T-cell (primary cell): Measurements from ENCODE around the gene ZNF335. TPM values are rescaled to one million over a fixed set of nuclear protein-coding genes. Genes with fewer than 3 reads are reported as not detected.
"Not testable (repeated sequence)": the region's sequence is repeated elsewhere in the genome, so short reads cannot be mapped to it uniquely, and the experiment has no call there.

Experiments used
- ATAC-seq, 4 experiments: fragments of 200-7000 bp in 3 of 4; fragments of 150-1000 bp in 1 of 4; cut with Tn5 transposase; replicated peaks in 1 of 4; 1 replicate in 3 of 4; 2 replicates in 1 of 4; pipeline ENCODE4 v1.10.0; 2021; ENCODE audit warnings: moderate library complexity in 3 of 4, mild to moderate bottlenecking in 2 of 4, moderate number of reproducible peaks in 1 of 4
- CTCF ChIA-PET, 2 donors: fragments of 300-600 bp; sonication (Branson Sonifier 250); formaldehyde crosslinking; loops; one replicate each; lab custom pipeline; 2022; ENCODE audit warnings: antibody characterized with exemption in 2 of 2; lab: Charles Lee
- POLR2A ChIA-PET, 2 donors: fragments of 300-600 bp; sonication (Branson Sonifier 250); formaldehyde crosslinking; loops; one replicate each; lab custom pipeline; 2022; ENCODE audit warnings: antibody characterized with exemption in 2 of 2; lab: Charles Lee
- DNase-seq, 35 experiments: peaks; one replicate each; pipeline versions ENCODE4 v3.0.0 to v3.0.0-alpha.2; 2013 to 2023
- H3K27ac ChIP-seq: one replicate; pipeline ENCODE4 v1.5.1; 2013; ENCODE audit warnings: low read length
- H3K27me3 ChIP-seq, 2 experiments: replicated peaks in 1 of 2; 1 replicate in 1 of 2; 2 replicates in 1 of 2; pipeline versions ENCODE4 v1.6.1 to v1.7.0; 2013; ENCODE audit warnings: low read length in 1 of 2, mixed read lengths in 1 of 2; ENCODE audit not compliant: control insufficient read depth in 2 of 2, insufficient read depth in 2 of 2; ENCODE audit errors: extremely low read depth in 1 of 2
- H3K36me3 ChIP-seq, 2 donors: 1 replicate in 1 of 2; 2 replicates in 1 of 2; pipeline versions ENCODE4 v1.6.1 to v1.7.0; 2013; ENCODE audit warnings: low read length in 1 of 2; ENCODE audit not compliant: control insufficient read depth in 2 of 2, insufficient read depth in 1 of 2; ENCODE audit errors: extremely low read depth in 1 of 2
- H3K4me1 ChIP-seq, 2 experiments: 1 replicate in 1 of 2; 2 replicates in 1 of 2; pipeline versions ENCODE4 v1.6.1 to v1.7.0; 2013; ENCODE audit warnings: low read length in 2 of 2, mixed read lengths in 1 of 2; ENCODE audit not compliant: insufficient read depth in 2 of 2, control insufficient read depth in 1 of 2; ENCODE audit errors: extremely low read depth in 1 of 2
- H3K4me3 ChIP-seq, 2 donors: 1 replicate in 1 of 2; 2 replicates in 1 of 2; pipeline versions ENCODE4 v1.5.1 to v1.7.0; 2013; ENCODE audit warnings: mild to moderate bottlenecking in 2 of 2, low read length in 1 of 2, moderate library complexity in 1 of 2; ENCODE audit not compliant: control insufficient read depth in 1 of 2; ENCODE audit errors: extremely low read depth in 1 of 2
- H3K9me3 ChIP-seq: 2 replicates; pipeline ENCODE4 v1.7.0; 2013
- H3K27ac Mint-ChIP-seq, 2 donors: one replicate each; pipeline ENCODE4 v1.8.0; 2020 to 2021; ENCODE audit warnings: mild to moderate bottlenecking in 2 of 2, mixed read lengths in 2 of 2
- H3K27me3 Mint-ChIP-seq, 2 donors: one replicate each; pipeline ENCODE4 v1.8.0; 2021 to 2022; ENCODE audit warnings: mixed read lengths in 2 of 2
- H3K36me3 Mint-ChIP-seq: one replicate; pipeline ENCODE4 v1.8.0; 2021; ENCODE audit warnings: mixed read lengths
- H3K4me1 Mint-ChIP-seq, 3 donors: one replicate each; pipeline ENCODE4 v1.8.0; 2020 to 2022; ENCODE audit warnings: mixed read lengths in 3 of 3, mild to moderate bottlenecking in 1 of 3
- H3K4me3 Mint-ChIP-seq, 3 donors: one replicate each; pipeline ENCODE4 v1.8.0; 2020 to 2022; ENCODE audit warnings: mild to moderate bottlenecking in 3 of 3, mixed read lengths in 3 of 3, moderate library complexity in 3 of 3
- H3K9me3 Mint-ChIP-seq, 3 donors: one replicate each; pipeline ENCODE4 v1.8.0; 2020 to 2022; ENCODE audit warnings: mixed read lengths in 3 of 3
- WGBS: methylation state at CpG from one replicate; pipeline ENCODE4 v1.1.5; 2013; ENCODE audit warnings: missing lambda C conversion rate; ENCODE audit not compliant: insufficient coverage; 5-methylcytosine and 5-hydroxymethylcytosine counted together
- total RNA-seq, 35 experiments: library from RNA in 6 of 35; stranded (reverse) in 6 of 35; fragments of 120-200 nt in 1 of 35; gene quantifications; one replicate each; pipeline versions ENCODE4 v1.2.1 to v1.2.4 and lab custom pipeline; 2013 to 2026

Gene ZNF335
- total RNA-seq, 5 donors from 2014 or later (not counting 1 experiment from before 2014, with no cell fraction given), result 58.6 to 106 (median 68.3) TPM

DNA sequence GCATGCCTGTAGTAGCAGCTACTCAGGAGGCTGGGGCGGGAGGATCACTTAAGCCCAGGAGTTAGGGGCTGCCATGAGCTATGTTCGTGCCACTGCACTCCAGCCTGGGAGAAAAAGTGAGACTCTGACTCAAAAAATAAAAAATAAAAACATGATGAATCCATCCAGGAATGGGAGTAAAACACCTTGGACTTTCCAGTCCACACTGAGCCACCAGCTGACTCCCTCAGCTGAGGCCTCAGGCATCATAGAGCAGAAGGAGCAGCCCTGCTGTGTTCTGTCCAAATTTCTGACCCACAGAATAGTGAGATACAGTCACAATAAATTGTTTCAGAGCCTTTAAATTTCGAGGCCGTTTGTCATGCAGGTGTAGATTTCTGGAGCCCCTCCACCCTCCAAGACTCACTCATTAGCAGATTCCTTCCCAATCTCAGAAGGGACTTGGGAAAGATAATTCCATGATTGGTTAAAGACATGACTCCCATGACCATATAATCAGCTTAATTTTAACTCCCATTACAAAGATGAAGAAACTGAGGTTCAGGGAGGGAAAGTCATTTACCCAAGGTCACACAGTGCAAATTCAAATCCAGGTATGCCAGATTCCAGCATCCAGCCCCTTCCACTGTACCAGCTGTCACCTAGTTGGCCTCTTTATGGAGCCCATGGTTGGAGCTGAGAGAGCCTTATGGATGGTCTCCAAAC is 27.7 kb upstream of the ZNF335 start:
- Histone ChIP-seq H3K4me3 (no peak overlapping the region), H3K36me3 (no peaks in the 10 kb centered on the region), H3K9me3 (no peaks in the 10 kb centered on the region), H3K4me1 (peaks cover 58 to 73% of the 10 kb centered on the region in 2 experiments), H3K27me3 (peaks cover 0 to 19% of the 10 kb centered on the region in 2 experiments), H3K27ac (no peak overlapping the region)
- ATAC-seq (no peak), DNase-seq (no peak)
- H3K36me3 Mint-ChIP-seq, result no peaks in the 10 kb centered on the region
- peaks cover 71 to 80% (median 77%) of the 10 kb centered on the region in 3 donors for H3K4me1 Mint-ChIP-seq
- peak overlapping the region in 1 of 2 donors; percentile 48 for H3K27ac Mint-ChIP-seq
- H3K9me3 Mint-ChIP-seq, result no peaks in the 10 kb centered on the region
- H3K27me3 Mint-ChIP-seq, result no peaks in the 10 kb centered on the region
- CTCF ChIA-PET, result interaction anchor here (0.8 to 2.1 kb wide), 5 partner anchors 13 to 29 kb away, joined by 3 to 8 read pairs (median 5); no protein-coding TSS in a partner anchor
- no CpG with 5 or more reads among the region's 4 CpGs for WGBS
- H3K4me3 Mint-ChIP-seq, result peak overlapping the region in 1 of 3 donors; percentile 59
- POLR2A ChIA-PET, result no interaction called here

DNA sequence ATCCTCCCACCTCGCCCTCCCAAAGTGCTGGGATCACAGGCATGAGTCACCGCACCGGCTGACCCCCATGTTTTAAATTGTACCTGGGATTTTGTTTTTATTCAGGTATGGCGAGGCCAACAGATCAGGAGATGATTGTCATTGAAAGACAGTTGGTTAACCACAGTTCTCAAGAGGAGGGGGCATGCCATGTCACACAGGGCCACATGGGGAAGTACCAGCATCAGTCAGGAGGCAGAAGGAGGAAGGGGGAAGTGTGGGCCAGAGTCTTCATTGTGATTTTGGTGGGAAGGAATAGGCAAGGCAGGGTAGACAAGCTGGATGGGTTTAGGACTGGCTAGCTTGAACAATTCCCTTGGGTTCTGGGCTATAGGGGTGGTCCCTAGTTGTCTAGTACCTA is 26.8 kb upstream of the ZNF335 start:
- DNase-seq (peak in 9 of 35 experiments; percentile 19 to 61 (median 30)), ATAC-seq (peak; percentile 56 to 85 (median 64))
- H3K27me3 ChIP-seq, result peaks cover 0 to 20% of the 10 kb centered on the region in 2 experiments
- no peaks in the 10 kb centered on the region for H3K9me3 Mint-ChIP-seq
- no peak overlapping the region for H3K4me3 ChIP-seq
- H3K36me3 Mint-ChIP-seq, result no peaks in the 10 kb centered on the region
- peak overlapping the region in 1 of 3 donors; percentile 59 for H3K4me3 Mint-ChIP-seq
- H3K4me1 Mint-ChIP-seq, result peaks cover 64 to 71% (median 69%) of the 10 kb centered on the region in 3 donors
- H3K27me3 Mint-ChIP-seq, result no peaks in the 10 kb centered on the region
- no peaks in the 10 kb centered on the region for H3K36me3 ChIP-seq
- ChIA-PET POLR2A (no interaction called here), CTCF (interaction anchor here (0.8 to 2.1 kb wide), 6 partner anchors 12 to 28 kb away, joined by 3 to 8 read pairs (median 4); no protein-coding TSS in a partner anchor)
- H3K27ac Mint-ChIP-seq, result peak overlapping the region; percentile 4 to 24
- H3K4me1 ChIP-seq, result peaks cover 49 to 64% of the 10 kb centered on the region in 2 experiments
- no peaks in the 10 kb centered on the region for H3K9me3 ChIP-seq
- no peak overlapping the region for H3K27ac ChIP-seq
- 13% methylated on average over 3 of the region's 4 CpGs for WGBS

DNA sequence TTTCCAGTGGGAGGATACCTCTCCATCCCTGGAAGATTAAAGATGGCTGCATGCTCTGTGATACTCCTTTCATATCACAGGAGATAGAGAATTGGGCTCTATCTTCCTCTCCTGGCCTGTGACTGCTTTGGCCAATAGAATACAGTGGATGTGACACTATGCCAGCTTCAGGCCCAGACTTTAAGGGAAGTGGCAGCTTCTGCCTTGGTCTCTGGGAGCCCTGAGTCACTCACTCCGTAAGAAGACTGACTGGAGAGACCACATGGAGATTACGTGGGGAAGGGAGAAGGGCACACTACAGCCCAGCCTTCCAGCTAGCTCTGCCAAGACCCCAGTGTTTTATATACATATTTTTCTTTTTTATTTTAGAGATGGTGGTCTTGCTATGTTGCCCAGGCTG is 26.3 kb upstream of the ZNF335 start:
- Mint-ChIP-seq H3K9me3 (no peaks in the 10 kb centered on the region), H3K27me3 (no peaks in the 10 kb centered on the region), H3K4me3 (peak overlapping the region in 1 of 3 donors; percentile 59), H3K36me3 (no peaks in the 10 kb centered on the region), H3K27ac (no peak overlapping the region), H3K4me1 (peaks cover 60 to 67% (median 66%) of the 10 kb centered on the region in 3 donors)
- DNase-seq, result no peak
- Histone ChIP-seq H3K27ac (no peak overlapping the region), H3K9me3 (no peaks in the 10 kb centered on the region), H3K4me1 (peaks cover 49 to 60% of the 10 kb centered on the region in 2 experiments), H3K36me3 (no peaks in the 10 kb centered on the region), H3K27me3 (peaks cover 0 to 24% of the 10 kb centered on the region in 2 experiments), H3K4me3 (no peak overlapping the region)
- ChIA-PET POLR2A (no interaction called here), CTCF (interaction anchor here (1.2 to 2.1 kb wide), 4 partner anchors 12 to 28 kb away, joined by 3 to 8 read pairs (median 6); no protein-coding TSS in a partner anchor)
- no peak for ATAC-seq
- no CpG with 5 or more reads among the region's 2 CpGs for WGBS

DNA sequence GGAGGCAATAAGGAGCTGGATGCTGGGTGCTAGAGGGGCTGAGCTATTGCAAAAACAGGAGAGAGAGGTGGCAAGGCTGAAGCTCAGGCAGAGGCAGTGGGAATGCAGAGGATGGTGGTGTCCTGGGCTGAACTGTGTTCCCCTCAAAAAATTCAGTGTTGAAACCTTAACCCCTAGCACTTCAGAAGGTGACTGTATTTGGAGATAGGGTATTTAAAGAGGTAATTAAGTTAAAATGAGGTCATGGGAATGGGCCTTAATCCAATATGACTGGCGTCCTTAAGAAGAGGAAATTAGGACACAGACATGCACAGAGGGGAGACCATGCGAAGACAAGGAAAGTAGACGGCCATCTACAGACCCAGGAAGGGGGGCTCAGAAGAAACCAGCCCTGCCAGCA is 25.2 kb upstream of the ZNF335 start:
- 78% methylated on average over 3 of the region's 3 CpGs for WGBS
- DNase-seq (no peak), ATAC-seq (no peak)
- peak overlapping the region in 1 of 2 donors; percentile 13 for H3K27ac Mint-ChIP-seq
- H3K36me3 Mint-ChIP-seq, result no peaks in the 10 kb centered on the region
- CTCF ChIA-PET, result no interaction called here
- POLR2A ChIA-PET, result interaction anchor here in 1 of 2 donors (0.6 kb wide), 1 partner anchor 8 kb away, joined by 8 read pairs; no protein-coding TSS in a partner anchor
- no peaks in the 10 kb centered on the region for H3K27me3 Mint-ChIP-seq
- H3K4me1 Mint-ChIP-seq, result peaks cover 60 to 66% (median 63%) of the 10 kb centered on the region in 3 donors
- Histone ChIP-seq H3K9me3 (no peaks in the 10 kb centered on the region), H3K27me3 (peaks cover 0 to 31% of the 10 kb centered on the region in 2 experiments), H3K27ac (no peak overlapping the region), H3K4me1 (peaks cover 49 to 59% of the 10 kb centered on the region in 2 experiments), H3K4me3 (no peak overlapping the region), H3K36me3 (no peaks in the 10 kb centered on the region)
- H3K9me3 Mint-ChIP-seq, result no peaks in the 10 kb centered on the region
- H3K4me3 Mint-ChIP-seq, result peak overlapping the region in 1 of 3 donors; percentile 59

DNA sequence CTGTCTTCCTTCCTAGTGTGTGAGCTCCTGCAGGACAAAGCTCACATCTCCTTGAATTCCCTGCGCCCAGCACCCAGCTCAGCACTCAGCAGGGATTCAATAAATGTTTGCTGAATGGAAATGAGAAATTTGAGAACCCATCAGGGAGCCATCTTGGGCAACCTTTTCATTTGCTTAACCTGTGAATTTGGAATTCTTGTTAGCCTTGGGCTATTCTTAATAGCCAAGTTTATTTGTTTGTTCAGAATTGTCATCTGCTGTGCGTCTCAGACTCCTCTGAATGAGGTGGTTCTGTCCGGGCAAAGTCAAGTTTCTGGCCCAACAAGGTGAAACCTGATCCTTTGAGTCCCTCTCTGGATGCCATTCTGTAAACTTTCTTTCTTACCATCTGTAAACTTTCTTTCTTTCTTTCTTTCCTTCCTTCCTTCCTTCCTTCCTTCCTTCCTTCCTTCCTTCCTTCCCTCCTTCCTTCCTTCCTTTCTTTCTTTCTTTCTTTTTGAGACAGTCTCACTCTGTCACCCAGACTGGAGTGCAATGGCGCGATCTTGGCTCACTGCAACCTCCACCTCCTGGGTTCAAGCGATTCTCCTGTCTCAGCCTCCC is 23.6 kb upstream of the ZNF335 start:
- CTCF ChIA-PET, result interaction anchor here in 1 of 2 donors (0.9 kb wide), 1 partner anchor 27 kb away, joined by 3 read pairs; no protein-coding TSS in a partner anchor

More for the DNA sequence above, 23.6 kb upstream of the ZNF335 start:
- not testable (repeated sequence) for H3K9me3 ChIP-seq, DNase-seq, ATAC-seq, H3K27ac ChIP-seq, H3K4me3 ChIP-seq, H3K27me3 Mint-ChIP-seq, H3K9me3 Mint-ChIP-seq, H3K27ac Mint-ChIP-seq, H3K36me3 ChIP-seq, H3K36me3 Mint-ChIP-seq, H3K4me3 Mint-ChIP-seq
- Histone ChIP-seq H3K27me3 (peaks cover 0 to 36% of the 10 kb centered on the region in 2 experiments), H3K4me1 (peaks cover 37 to 47% of the 10 kb centered on the region in 2 experiments)
- 92% methylated on average over 5 of the region's 6 CpGs for WGBS
- peaks cover 48 to 51% (median 49%) of the 10 kb centered on the region in 3 donors for H3K4me1 Mint-ChIP-seq
- POLR2A ChIA-PET, result interaction anchor here in 1 of 2 donors (0.7 kb wide), 1 partner anchor 202 kb away, joined by 3 read pairs; no protein-coding TSS in a partner anchor
